Measurements from ENCODE around the gene MEIOB.
"Not testable (repeated sequence)": the region's sequence is repeated elsewhere in the genome, so short reads cannot be mapped to it uniquely, and the experiment has no call there.

MEIOB gene

GRCh38 chr16:1884889-1885288 lies 12.9 kb upstream of the MEIOB start:
- no peak for TF ChIP-seq CTCF (conservative IDR thresholded peaks at IDR 0.05; ENCODE audit: low read depth, low read length)
- DNase-seq (ENCODE audit: low read depth): no peak
- no peak overlapping the region for H3K4me3 ChIP-seq (ENCODE audit: low read depth, low read length)

GRCh38 chr16:1884155-1884760 lies 12.3 kb upstream of the MEIOB start:
- H3K4me3 ChIP-seq (ENCODE audit: low read depth, low read length): no peak overlapping the region
- DNase-seq (ENCODE audit: low read depth): peak; percentile 51
- peak; percentile 34 for TF ChIP-seq CTCF (conservative IDR thresholded peaks at IDR 0.05; ENCODE audit: low read depth, low read length)

GRCh38 chr16:1881172-1881571 lies 9.2 kb upstream of the MEIOB start:
- H3K4me3 ChIP-seq (ENCODE audit: low read depth, low read length); DNase-seq (ENCODE audit: low read depth): not testable (repeated sequence)

- DNase-seq (ENCODE audit: low read depth): no peak
- H3K4me3 ChIP-seq (ENCODE audit: low read depth, low read length): no peak overlapping the region
- no peak for TF ChIP-seq CTCF (conservative IDR thresholded peaks at IDR 0.05; ENCODE audit: low read depth, low read length)
Measured at GRCh38 chr16:1879477-1879876, 7.5 kb upstream of the MEIOB start.

GRCh38 chr16:1878256-1878655 lies 6.3 kb upstream of the MEIOB start:
- H3K4me3 ChIP-seq (ENCODE audit: low read depth, low read length): no peak overlapping the region
- no peak for DNase-seq (ENCODE audit: low read depth)
- TF ChIP-seq CTCF (conservative IDR thresholded peaks at IDR 0.05; ENCODE audit: low read depth, low read length): no peak

- no peak for TF ChIP-seq CTCF (conservative IDR thresholded peaks at IDR 0.05; ENCODE audit: low read depth, low read length)
- no peak for DNase-seq (ENCODE audit: low read depth)
- H3K4me3 ChIP-seq (ENCODE audit: low read depth, low read length): no peak overlapping the region
Measured at GRCh38 chr16:1877804-1878203, 5.8 kb upstream of the MEIOB start.

GRCh38 chr16:1877089-1877488 lies 5.1 kb upstream of the MEIOB start:
- TF ChIP-seq CTCF (conservative IDR thresholded peaks at IDR 0.05; ENCODE audit: low read depth, low read length): no peak
- no peak for DNase-seq (ENCODE audit: low read depth)
- no peak overlapping the region for H3K4me3 ChIP-seq (ENCODE audit: low read depth, low read length)

Measured in choroid plexus epithelial cell (primary cell).